OCI-LY7 (cell line): Measurements from ENCODE around the gene YEATS4. TPM values are rescaled to one million over a fixed set of nuclear protein-coding genes. Genes with fewer than 3 reads are reported as not detected.
A peak's percentile ranks its signal among the peaks of the same experiment; 100 is the strongest.

Experiments
- BruUV-seq: library from RNA; stranded (reverse); fragments of 400-500 nt; replicated peaks from 2 replicates; lab custom pipeline; 2021; lab: Mats Ljungman, UMichigan
- CTCF ChIA-PET: fragments of 300-600 bp; sonication (Branson Sonifier 250); formaldehyde crosslinking; loops from one replicate; lab custom pipeline; 2022; ENCODE audit warnings: antibody characterized with exemption; ENCODE audit not compliant: unreplicated experiment; lab: Charles Lee
- POLR2A ChIA-PET: fragments of 300-600 bp; sonication (Branson Sonifier 250); formaldehyde crosslinking; loops from one replicate; lab custom pipeline; 2022; ENCODE audit warnings: antibody characterized with exemption; lab: Charles Lee
- DNase-seq: peaks from one replicate; pipeline ENCODE4 v3.0.0-alpha.2; 2015; ENCODE audit warnings: low spot score
- H2AFZ ChIP-seq: fragments of 200-600 bp; sonication (generic), shearing (Covaris generic); 2 replicates; pipeline ENCODE4 v1.6.1; 2014; ENCODE audit warnings: mild to moderate bottlenecking, antibody characterized with exemption, low read length, moderate library complexity
- H3K27ac ChIP-seq: fragments of 200-600 bp; sonication (generic); 2 replicates; pipeline ENCODE4 v1.5.1; 2014; ENCODE audit warnings: mixed run types, low read depth, mild to moderate bottlenecking, moderate library complexity, low read length, inconsistent platforms; ENCODE audit not compliant: poor library complexity, severe bottlenecking
- H3K36me3 ChIP-seq: fragments of 200-600 bp; sonication (generic); 2 replicates; pipeline ENCODE4 v1.6.1; 2014; ENCODE audit warnings: mild to moderate bottlenecking, antibody characterized with exemption, low read length, moderate library complexity, mixed read lengths; ENCODE audit not compliant: insufficient read depth
- H3K4me1 ChIP-seq: fragments of 200-600 bp; sonication (generic); 2 replicates; pipeline ENCODE4 v1.5.1; 2014; ENCODE audit warnings: mild to moderate bottlenecking, low read length; ENCODE audit not compliant: insufficient read depth, poor library complexity, severe bottlenecking
- H3K4me2 ChIP-seq: fragments of 200-600 bp; sonication (generic); 2 replicates; pipeline ENCODE4 v1.6.1; 2014; ENCODE audit warnings: mild to moderate bottlenecking, low read length
- H3K4me3 ChIP-seq: fragments of 200-600 bp; sonication (generic); 2 replicates; pipeline ENCODE4 v1.5.1; 2014; ENCODE audit warnings: mild to moderate bottlenecking, low read depth, low read length; ENCODE audit not compliant: poor library complexity, severe bottlenecking
- H3K79me2 ChIP-seq: fragments of 200-600 bp; sonication (generic); 2 replicates; pipeline ENCODE4 v1.6.1; 2016; ENCODE audit warnings: low read depth, mild to moderate bottlenecking, low read length, moderate library complexity, mixed read lengths; ENCODE audit not compliant: insufficient read depth
- H3K9me2 ChIP-seq: fragments of 200-600 bp; sonication (generic); 2 replicates; pipeline ENCODE4 v1.6.1; 2016; ENCODE audit warnings: mild to moderate bottlenecking, low read length, mixed read lengths; ENCODE audit not compliant: insufficient read depth
- H3K9me3 ChIP-seq: fragments of 200-600 bp; sonication (generic); 2 replicates; pipeline ENCODE4 v1.6.1; 2014; ENCODE audit warnings: mild to moderate bottlenecking, mixed run types, low read length, mixed read lengths
- H4K20me1 ChIP-seq: fragments of 200-600 bp; sonication (generic); 2 replicates; pipeline ENCODE4 v1.6.1; 2014; ENCODE audit warnings: mild to moderate bottlenecking, antibody characterized with exemption, low read length, moderate library complexity, mixed read lengths; ENCODE audit not compliant: insufficient read depth
- EZH2phosphoT487 ChIP-seq: fragments of 200-600 bp; sonication (generic); IDR thresholded peaks from 2 replicates; pipeline ENCODE4 v1.6.1; 2018; ENCODE audit warnings: low read depth, borderline replicate concordance, mild to moderate bottlenecking, mixed run types, antibody characterized with exemption, low read length, moderate library complexity, mixed read lengths
- intact Hi-C: fragments of 100-400 bp; cut with micrococcal nuclease; formaldehyde crosslinking; loops from one replicate; pipeline ENCODE4 v1.10.0; 2022; ENCODE audit not compliant: unreplicated experiment
- total RNA-seq, 2 experiments: library from RNA; depleted of rRNA in 1 of 2; stranded (reverse); fragments of >200 nt in 1 of 2; shearing (Covaris generic) in 1 of 2; gene quantifications; 2 replicates each; pipeline ENCODE4 v1.2.3, GENCODE V29; 2014 to 2022
- TF ChIP-seq, protein P1 (sequence below): fragments of 200-600 bp; sonication (generic); conservative IDR thresholded peaks from 2 replicates; pipeline ENCODE4 v1.5.1; 2014; ENCODE audit warnings: mild to moderate bottlenecking, antibody characterized with exemption, low read length, moderate library complexity, mixed read lengths

The YEATS4 gene
- total RNA-seq, 2 experiments from 2014 or later, result 80.4 to 122 TPM

GRCh38 chr12:69360348-69360672 is 767 bp downstream of the YEATS4 start:
- H3K4me2 ChIP-seq, result peak overlapping the region; percentile 66
- no peak for DNase-seq
- TF ChIP-seq EZH2phosphoT487, result no peak
- TF ChIP-seq, protein P1, sequence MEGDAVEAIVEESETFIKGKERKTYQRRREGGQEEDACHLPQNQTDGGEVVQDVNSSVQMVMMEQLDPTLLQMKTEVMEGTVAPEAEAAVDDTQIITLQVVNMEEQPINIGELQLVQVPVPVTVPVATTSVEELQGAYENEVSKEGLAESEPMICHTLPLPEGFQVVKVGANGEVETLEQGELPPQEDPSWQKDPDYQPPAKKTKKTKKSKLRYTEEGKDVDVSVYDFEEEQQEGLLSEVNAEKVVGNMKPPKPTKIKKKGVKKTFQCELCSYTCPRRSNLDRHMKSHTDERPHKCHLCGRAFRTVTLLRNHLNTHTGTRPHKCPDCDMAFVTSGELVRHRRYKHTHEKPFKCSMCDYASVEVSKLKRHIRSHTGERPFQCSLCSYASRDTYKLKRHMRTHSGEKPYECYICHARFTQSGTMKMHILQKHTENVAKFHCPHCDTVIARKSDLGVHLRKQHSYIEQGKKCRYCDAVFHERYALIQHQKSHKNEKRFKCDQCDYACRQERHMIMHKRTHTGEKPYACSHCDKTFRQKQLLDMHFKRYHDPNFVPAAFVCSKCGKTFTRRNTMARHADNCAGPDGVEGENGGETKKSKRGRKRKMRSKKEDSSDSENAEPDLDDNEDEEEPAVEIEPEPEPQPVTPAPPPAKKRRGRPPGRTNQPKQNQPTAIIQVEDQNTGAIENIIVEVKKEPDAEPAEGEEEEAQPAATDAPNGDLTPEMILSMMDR, result no peak
- BruUV-seq, result TSS peak; percentile 79
- H3K9me3 ChIP-seq, result no peaks in the 10 kb centered on the region
- no peaks in the 10 kb centered on the region for H3K9me2 ChIP-seq
- H3K36me3 ChIP-seq, result peaks cover 42% of the 10 kb centered on the region
- CTCF ChIA-PET, result no interaction called here
- peak overlapping the region; percentile 92; the same call in 1 of the 2 replicates for H2AFZ ChIP-seq
- POLR2A ChIA-PET, result interaction anchor here (0.7 to 1.1 kb wide), 2 partner anchors 25 to 80 kb away, joined by 4 read pairs; no protein-coding TSS in a partner anchor
- peaks cover 22% of the 10 kb centered on the region for H3K4me1 ChIP-seq
- peak overlapping the region; percentile 90 for H3K4me3 ChIP-seq
- no peaks in the 10 kb centered on the region for H4K20me1 ChIP-seq
- peak overlapping the region; percentile 89 for H3K27ac ChIP-seq
- H3K79me2 ChIP-seq, result peaks cover 55% of the 10 kb centered on the region
- intact Hi-C loops, result loop anchor here (1.0 kb wide), 1 partner anchor 225 kb away; the partner anchor contains the start of gene CCT2

GRCh38 chr12:69366796-69367195 is 7.3 kb downstream of the YEATS4 start:
- intact Hi-C loops, result no loop called here
- POLR2A ChIA-PET, result interaction anchor here (0.6 to 1.5 kb wide), 9 partner anchors 9 to 538 kb away, joined by 3 to 5 read pairs (median 3); no protein-coding TSS in a partner anchor

GRCh38 chr12:69368171-69368570 is 8.6 kb downstream of the YEATS4 start:
- H3K79me2 ChIP-seq, result peaks cover 82% of the 10 kb centered on the region
- no peaks in the 10 kb centered on the region for H3K9me2 ChIP-seq
- H3K4me3 ChIP-seq, result no peak overlapping the region
- no peak overlapping the region for H3K4me2 ChIP-seq
- no TSS peak for BruUV-seq
- POLR2A ChIA-PET, result interaction anchor here (0.9 kb wide), 1 partner anchor 277 kb away, joined by 3 read pairs; no protein-coding TSS in a partner anchor
- CTCF ChIA-PET, result no interaction called here
- peaks cover 3% of the 10 kb centered on the region; the same call in 1 of the 2 replicates for H4K20me1 ChIP-seq
- peaks cover 99% of the 10 kb centered on the region for H3K36me3 ChIP-seq
- no peaks in the 10 kb centered on the region for H3K4me1 ChIP-seq
- no peak overlapping the region for H3K27ac ChIP-seq
- TF ChIP-seq, protein P1, result no peak
- no peak for TF ChIP-seq EZH2phosphoT487
- intact Hi-C loops, result no loop called here
- H3K9me3 ChIP-seq, result peaks cover 1% of the 10 kb centered on the region; the same call in 1 of the 2 replicates
- DNase-seq, result no peak
- H2AFZ ChIP-seq, result no peak overlapping the region

More at GRCh38 chr12:69366796-69367195, 7.3 kb downstream of the YEATS4 start:
- Histone ChIP-seq H3K79me2 (peaks cover 89% of the 10 kb centered on the region), H2AFZ (no peak overlapping the region), H3K27ac (no peak overlapping the region), H3K4me1 (peaks cover 2% of the 10 kb centered on the region), H3K4me3 (no peak overlapping the region), H3K4me2 (no peak overlapping the region), H3K9me3 (no peaks in the 10 kb centered on the region), H3K9me2 (no peaks in the 10 kb centered on the region), H3K36me3 (peaks cover 99% of the 10 kb centered on the region), H4K20me1 (peaks cover 3% of the 10 kb centered on the region; the same call in 1 of the 2 replicates)
- BruUV-seq, result no TSS peak
- TF ChIP-seq, protein P1, result no peak
- CTCF ChIA-PET, result no interaction called here
- DNase-seq, result no peak
